ENCODE data around the gene TEKT2.

DNA sequence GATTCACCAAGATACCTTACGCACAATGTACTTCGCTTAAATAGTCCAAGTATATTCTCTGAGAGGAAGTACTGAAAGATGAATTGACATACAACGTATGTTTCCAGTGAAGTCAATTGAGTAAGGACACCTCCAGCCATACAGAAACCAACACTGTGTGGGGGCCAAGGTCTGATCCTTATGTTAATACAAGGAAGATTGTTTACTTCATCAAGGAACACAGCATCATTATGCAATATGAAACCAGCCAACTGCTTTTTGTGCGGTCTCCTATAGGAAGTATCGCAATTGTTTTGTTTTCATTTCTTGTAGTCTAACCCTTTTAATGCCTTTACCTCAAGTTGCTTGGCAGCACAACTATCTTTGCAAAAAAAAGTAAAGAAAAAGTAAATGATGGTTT is 28.2 kb upstream of the TEKT2 start:
- TF ChIP-seq POLR2A (IDR thresholded peaks at IDR 0.05) (no peak), CTCF (IDR thresholded peaks at IDR 0.05) (no peak)
